K562 (cell line): ENCODE measurements around the gene TARBP1. TPM values are rescaled to one million over a fixed set of nuclear protein-coding genes. Genes with fewer than 3 reads are reported as not detected.
"Not testable (repeated sequence)": the region's sequence is repeated elsewhere in the genome, so short reads cannot be mapped to it uniquely, and the experiment has no call there.

Experiments used
- ATAC-seq: fragments of 200-7000 bp; cut with Tn5 transposase; 3 replicates; pipeline ENCODE4 v1.9.1; 2020; ENCODE audit warnings: moderate library complexity
- BruUV-seq: library from RNA; stranded (reverse); fragments of 400-500 nt; replicated peaks from 2 replicates; lab custom pipeline; 2021; lab: Mats Ljungman, UMichigan
- CTCF ChIA-PET: fragments of 300-600 bp; formaldehyde crosslinking; extraction: SDS; loops from one replicate; lab custom pipeline; 2021; ENCODE audit warnings: low intra/inter-chr PET ratio; lab: Yijun Ruan, JAX
- POLR2A ChIA-PET: fragments of 300-600, 350-650 bp; sonication (Branson Sonifier 250); formaldehyde crosslinking; extraction: SDS; loops from one replicate; lab custom pipeline; 2021; ENCODE audit warnings: antibody characterized with exemption, inconsistent platforms; lab: Yijun Ruan, JAX
- DNase-seq, 4 experiments: peaks; one replicate each; pipeline versions ENCODE4 v3.0.0 to v3.0.0-alpha.2; 2011 to 2018; ENCODE audit warnings: low spot score in 3 of 4, mixed read lengths in 3 of 4; ENCODE audit errors: extremely low read depth in 1 of 4
- FAIRE-seq: peaks from 2 replicates; lab custom pipeline; 2011; peaks lifted over from hg19 to GRCh38; lab: Jason Lieb, UNC
- H2AFZ ChIP-seq: 2 replicates; pipeline ENCODE4 v1.6.0; 2011; ENCODE audit warnings: low read depth, low read length, control low read depth, inconsistent platforms
- H3K27ac ChIP-seq: fragments of 200-600 bp; 3 replicates; pipeline ENCODE4 v1.8.0; 2011; ENCODE audit warnings: low read depth, mild to moderate bottlenecking, control low read depth, inconsistent platforms, low read length, moderate library complexity, mixed read lengths; ENCODE audit errors: extremely low read depth
- H3K27me3 ChIP-seq, 2 experiments: fragments of 300-600 bp in 1 of 2; 2 replicates in 1 of 2; 3 replicates in 1 of 2; pipeline versions ENCODE4 v1.6.0 to v1.8.0; 2011; ENCODE audit warnings: inconsistent platforms in 2 of 2, low read length in 2 of 2, mild to moderate bottlenecking in 1 of 2, mixed read lengths in 1 of 2, moderate library complexity in 1 of 2; ENCODE audit not compliant: control insufficient read depth in 2 of 2, insufficient read depth in 2 of 2
- H3K36me3 ChIP-seq: fragments of 300-600 bp; 3 replicates; pipeline ENCODE4 v1.8.0; 2011; ENCODE audit warnings: mild to moderate bottlenecking, low read length, inconsistent platforms; ENCODE audit not compliant: control insufficient read depth, insufficient read depth
- H3K4me1 ChIP-seq, 2 experiments: fragments of 200-600 bp in 1 of 2; replicated peaks in 1 of 2; 2 replicates in 1 of 2; 3 replicates in 1 of 2; pipeline versions ENCODE4 v1.5.1 to v1.8.0; 2011; ENCODE audit warnings: inconsistent platforms in 2 of 2, low read length in 2 of 2, mild to moderate bottlenecking in 1 of 2, mixed read lengths in 1 of 2, moderate library complexity in 1 of 2; ENCODE audit not compliant: control insufficient read depth in 2 of 2, insufficient read depth in 2 of 2
- H3K4me2 ChIP-seq: 2 replicates; pipeline ENCODE4 v1.6.1; 2011; ENCODE audit warnings: low read length, control low read depth, inconsistent platforms, mixed read lengths; ENCODE audit not compliant: insufficient read depth
- H3K4me3 ChIP-seq: fragments of 200-600 bp; sonication (generic), shearing (Covaris generic); 2 replicates; pipeline ENCODE4 v1.5.1; 2016; ENCODE audit warnings: control low read depth, inconsistent platforms
- H3K79me2 ChIP-seq: fragments of 200-600 bp; 3 replicates; pipeline ENCODE4 v1.8.0; 2011; ENCODE audit warnings: low read length, inconsistent platforms; ENCODE audit not compliant: control insufficient read depth, insufficient read depth
- H3K9ac ChIP-seq, 2 experiments: 2 replicates each; pipeline versions ENCODE4 v1.6.0 to v1.6.1; 2011; ENCODE audit warnings: low read depth in 2 of 2, low read length in 2 of 2, control low read depth in 1 of 2, inconsistent platforms in 1 of 2, mild to moderate bottlenecking in 1 of 2, mixed read lengths in 1 of 2; ENCODE audit not compliant: insufficient read depth in 1 of 2
- H3K9me1 ChIP-seq: one replicate; pipeline ENCODE4 v1.6.0; 2011; ENCODE audit warnings: inconsistent platforms, mild to moderate bottlenecking, low read length, moderate library complexity; ENCODE audit not compliant: control insufficient read depth, insufficient read depth
- H3K9me3 ChIP-seq: replicated peaks from 2 replicates; pipeline ENCODE4 v1.5.1; 2011; ENCODE audit warnings: low read depth, low read length, inconsistent platforms; ENCODE audit not compliant: control insufficient read depth, insufficient read depth
- H4K20me1 ChIP-seq: replicated peaks from 2 replicates; pipeline ENCODE4 v1.6.1; 2011; ENCODE audit warnings: low read length, inconsistent platforms, mixed read lengths; ENCODE audit not compliant: control insufficient read depth, insufficient read depth
- ATF1 ChIP-seq, 2 experiments: fragments of 450-650 bp in 1 of 2; IDR thresholded peaks; 2 replicates each; pipeline ENCODE4 v1.6.1; 2016; ENCODE audit warnings: missing compliant biosample characterization in 1 of 2, missing genetic modification characterization in 1 of 2
- NFE2 ChIP-seq: IDR thresholded peaks from 2 replicates; pipeline ENCODE4 v1.6.1; 2014; ENCODE audit warnings: antibody characterized with exemption, low read depth
- SMARCE1 ChIP-seq: fragments of 450-650 bp; IDR thresholded peaks from 2 replicates; pipeline ENCODE4 v1.7.1; 2016; ENCODE audit warnings: mild to moderate bottlenecking
- SPI1 ChIP-seq: IDR thresholded peaks from 2 replicates; pipeline ENCODE4 v1.6.1; 2011; ENCODE audit warnings: low read depth, low read length, control low read depth, borderline replicate concordance
- ZNF551 ChIP-seq: fragments of 250-450 bp; sonication (Bioruptor Pico); IDR thresholded peaks from 2 replicates; pipeline ENCODE4 v1.5.0; 2021; ENCODE audit warnings: mild to moderate bottlenecking, moderate library complexity
- WGBS: fragments of 100-300 bp; shearing (Covaris generic); methylation state at CpG from one replicate; pipeline ENCODE4 v1.1.6; 2016; ENCODE audit warnings: low coverage, mixed read lengths; ENCODE audit not compliant: insufficient coverage; ENCODE audit errors: missing lambda C conversion rate; 5-methylcytosine and 5-hydroxymethylcytosine counted together
- in situ Hi-C: fragments of 300-500 bp; cut with MboI; formaldehyde crosslinking; loops from 4 replicates; pipeline ENCODE4 v1.15.0; 2018; ENCODE audit warnings: inconsistent platforms, mixed read lengths
- intact Hi-C: fragments of 100-400 bp; cut with micrococcal nuclease; formaldehyde crosslinking; loops from 2 replicates; pipeline ENCODE4 v1.14.2; 2022
- polyA plus RNA-seq, 8 experiments: library from polyadenylated mRNA; depleted of rRNA in 4 of 8; stranded (reverse) in 5 of 8; unstranded in 3 of 8; fragments of >200 nt; fragmentation: Nextera tagmentation in 2 of 8; fragmentation: Illumina TruSeq in 1 of 8; extraction: Ambion mirVana in 2 of 8; extraction: Trizol in 1 of 8; gene quantifications; 2 replicates each; pipeline versions ENCODE4 v1.2.1 to v1.2.3, GENCODE V29; 2011 to 2014; ENCODE audit warnings: inconsistent platforms in 1 of 8, missing spikeins in 1 of 8
- total RNA-seq, 7 experiments: library from RNA; depleted of rRNA in 6 of 7; stranded (reverse); fragments of >200 nt in 6 of 7; fragmentation: Illumina TruSeq in 2 of 7; extraction: Trizol in 2 of 7; gene quantifications; 2 replicates each; pipeline versions ENCODE4 v1.2.1 to v1.2.3, GENCODE V29; 2011 to 2021; ENCODE audit warnings: low replicate concordance in 1 of 7

Gene TARBP1
- total and polyA plus RNA-seq, 9 of the 15 experiments (the other 6 are each of a cell fraction or from before 2014, with no cell fraction given): 8.8 to 48.0 (median 22.9) TPM

DNA sequence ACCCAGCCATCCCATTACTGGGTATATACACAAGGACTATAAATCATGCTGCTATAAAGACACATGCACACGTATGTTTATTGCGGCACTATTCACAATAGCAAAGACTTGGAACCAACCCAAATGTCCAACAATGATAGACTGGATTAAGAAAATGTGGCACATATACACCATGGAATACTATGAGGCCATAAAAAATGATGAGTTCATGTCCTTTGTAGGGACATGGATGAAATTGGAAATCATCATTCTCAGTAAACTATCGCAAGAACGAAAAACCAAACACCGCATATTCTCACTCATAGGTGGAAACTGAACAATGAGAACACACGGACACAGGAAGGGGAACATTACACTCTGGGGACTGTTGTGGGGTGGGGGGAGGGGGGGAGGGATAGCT is 79.5 kb downstream of the TARBP1 start:
- in situ Hi-C loops, CTCF ChIA-PET: not testable (repeated sequence)
- 89% methylated on average over 6 of the region's 6 CpGs for WGBS

DNA sequence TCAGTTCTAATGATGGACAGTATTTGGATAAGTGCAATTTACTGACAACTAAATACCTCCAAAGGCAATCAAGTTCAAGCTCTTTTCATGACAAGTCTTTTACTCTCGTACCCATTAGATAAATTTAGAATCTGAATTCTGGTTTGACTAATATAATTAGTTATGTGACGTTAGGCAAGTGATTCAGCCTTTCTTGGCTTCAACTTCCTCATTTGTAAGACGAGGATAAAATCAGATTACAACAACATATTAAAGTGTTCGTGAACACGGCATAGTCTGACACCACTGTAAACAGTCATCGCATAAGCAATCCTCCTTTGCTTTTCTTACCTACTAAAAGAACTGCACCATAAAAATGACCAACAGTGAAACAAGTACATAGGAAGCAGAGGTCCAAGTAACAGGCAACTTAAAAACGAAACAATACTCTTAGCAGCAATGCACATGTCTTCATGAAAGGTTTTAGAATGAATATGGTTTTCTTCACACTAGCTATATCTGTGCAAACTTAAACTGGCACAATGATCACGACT is 80.1 kb downstream of the TARBP1 start:
- Histone ChIP-seq H3K9ac (no peak overlapping the region), H3K36me3 (no peaks in the 10 kb centered on the region), H3K9me1 (no peaks in the 10 kb centered on the region), H4K20me1 (no peaks in the 10 kb centered on the region), H3K79me2 (no peaks in the 10 kb centered on the region), H3K9me3 (no peaks in the 10 kb centered on the region), H3K4me2 (no peak overlapping the region), H3K27ac (peak overlapping the region; percentile 33; the same call in 1 of the 3 replicates), H3K4me1 (no peaks in the 10 kb centered on the region; a peak in 1 of 5 replicates), H3K27me3 (no peaks in the 10 kb centered on the region), H3K4me3 (no peak overlapping the region), H2AFZ (peak overlapping the region; percentile 45; the same call in 1 of the 2 replicates)
- 20% methylated on average over 8 of the region's 8 CpGs for WGBS
- FAIRE-seq (no peak), ATAC-seq (no peak; the same call in 2 of the 3 replicates), DNase-seq (no peak)
- POLR2A ChIA-PET: interaction anchor here (1.1 to 2.0 kb wide), 3 partner anchors 9 to 51 kb away, joined by 3 to 8 read pairs (median 5); no protein-coding TSS in a partner anchor
- intact Hi-C loops (no loop called here), in situ Hi-C loops (no loop called here)
- BruUV-seq: no TSS peak
- CTCF ChIA-PET: no interaction called here
- TF ChIP-seq SPI1: peak; percentile 47; the same call in 1 of the 2 replicates
- peak; percentile 51; the same call in 1 of the 2 replicates for TF ChIP-seq SMARCE1
- peak; percentile 80 for TF ChIP-seq NFE2
- TF ChIP-seq ATF1 (CRISPR knock-in tag; IDR thresholded peaks at IDR 0.05): no peak
- 0 out of 2 replicates have a peak, but pooled peaks have one; percentile 13 for TF ChIP-seq ATF1 (tag; IDR thresholded peaks at IDR 0.05)

More for the DNA sequence above, 79.5 kb downstream of the TARBP1 start:
- H2AFZ ChIP-seq, H3K4me1 ChIP-seq, H3K4me2 ChIP-seq, H3K36me3 ChIP-seq, H3K4me3 ChIP-seq, H4K20me1 ChIP-seq, H3K9me3 ChIP-seq, H3K27me3 ChIP-seq, BruUV-seq, DNase-seq, H3K79me2 ChIP-seq, H3K9ac ChIP-seq, H3K27ac ChIP-seq, FAIRE-seq, intact Hi-C loops, H3K9me1 ChIP-seq, ATAC-seq: not testable (repeated sequence)
- TF ChIP-seq ZNF551 (CRISPR knock-in tag): 0 out of 2 replicates have a peak, but pooled peaks have one; percentile 27
- POLR2A ChIA-PET: interaction anchor here (1.5 kb wide), 1 partner anchor 22 kb away, joined by 5 read pairs; no protein-coding TSS in a partner anchor
